MCF 10A (cell line): ENCODE measurements around the gene ONECUT2. TPM values are rescaled to one million over a fixed set of nuclear protein-coding genes. Genes with fewer than 3 reads are reported as not detected.

Experiments used
- BruUV-seq: library from RNA; stranded (reverse); fragments of 400-500 nt; replicated peaks from 2 replicates; lab custom pipeline; 2021; lab: Mats Ljungman, UMichigan
- CTCF ChIA-PET: fragments of 300-600 bp; sonication (Branson Sonifier 250); formaldehyde crosslinking; extraction: SDS; loops from one replicate; lab custom pipeline; 2021; ENCODE audit warnings: antibody characterized with exemption, inconsistent platforms; lab: Yijun Ruan, JAX
- POLR2A ChIA-PET: fragments of 300-600, 350-650 bp; sonication (Branson Sonifier 250); formaldehyde crosslinking; extraction: SDS; loops from one replicate; lab custom pipeline; 2020; ENCODE audit warnings: antibody characterized with exemption, inconsistent platforms; lab: Yijun Ruan, JAX
- DNase-seq: peaks from one replicate; pipeline ENCODE4 v3.0.0-alpha.2; 2018; ENCODE audit not compliant: unreplicated experiment
- H3K27ac Mint-ChIP-seq: one replicate; pipeline ENCODE4 v1.8.0; 2022; ENCODE audit warnings: mild to moderate bottlenecking, low read depth, mixed read lengths; ENCODE audit not compliant: unreplicated experiment
- H3K27me3 Mint-ChIP-seq: one replicate; pipeline ENCODE4 v1.8.0; 2022; ENCODE audit warnings: mixed read lengths; ENCODE audit not compliant: insufficient read depth, unreplicated experiment
- H3K36me3 Mint-ChIP-seq: one replicate; pipeline ENCODE4 v1.8.0; 2022; ENCODE audit warnings: mild to moderate bottlenecking, moderate library complexity, mixed read lengths; ENCODE audit not compliant: insufficient read depth, unreplicated experiment
- H3K4me1 Mint-ChIP-seq: one replicate; pipeline ENCODE4 v1.8.0; 2022; ENCODE audit warnings: mixed read lengths; ENCODE audit not compliant: insufficient read depth, unreplicated experiment
- H3K4me3 Mint-ChIP-seq: one replicate; pipeline ENCODE4 v1.8.0; 2022; ENCODE audit warnings: mild to moderate bottlenecking, moderate library complexity, mixed read lengths; ENCODE audit not compliant: unreplicated experiment
- H3K9me3 Mint-ChIP-seq: one replicate; pipeline ENCODE4 v1.8.0; 2022; ENCODE audit warnings: mixed read lengths; ENCODE audit not compliant: unreplicated experiment
- intact Hi-C: fragments of 100-400 bp; cut with micrococcal nuclease; formaldehyde crosslinking; loops from 2 replicates; pipeline ENCODE4 v1.14.1; 2022
- total RNA-seq: library from RNA; stranded (reverse); gene quantifications from 2 replicates; pipeline ENCODE4 v1.2.3, GENCODE V29; 2022
- TF ChIP-seq, protein P1 (sequence below): fragments of 200-600 bp; IDR thresholded peaks from one replicate; pipeline ENCODE4 v1.8.0; 2022; ENCODE audit warnings: antibody characterized with exemption, mild to moderate bottlenecking; ENCODE audit not compliant: unreplicated experiment

ONECUT2 gene
- total RNA-seq, 1 experiment from 2014 or later = 0.89 TPM

DNA sequence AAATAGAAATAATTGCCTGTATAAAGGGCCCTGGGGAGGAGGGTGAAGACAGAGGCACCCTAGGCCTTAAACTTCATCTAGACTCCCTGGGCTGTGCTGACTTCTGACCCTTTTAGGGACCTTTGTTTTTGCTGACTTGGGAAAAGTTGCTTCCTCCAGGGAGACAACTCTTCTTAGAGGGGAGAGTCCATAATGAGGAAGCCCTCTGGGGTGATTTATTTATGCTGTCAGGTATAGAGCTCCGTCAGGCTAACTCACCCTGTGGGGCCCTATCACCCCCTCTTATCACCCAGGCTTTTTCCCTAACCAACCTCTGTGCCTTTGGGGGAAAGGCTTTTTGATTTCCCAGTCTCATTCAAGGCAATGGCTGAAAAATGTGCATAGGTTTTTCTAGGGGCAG is 8.1 kb downstream of the ONECUT2 start:
- CTCF ChIA-PET = no interaction called here
- no peaks in the 10 kb centered on the region for H3K9me3 Mint-ChIP-seq
- DNase-seq = no peak
- BruUV-seq = no TSS peak
- H3K27ac Mint-ChIP-seq = no peak overlapping the region
- H3K36me3 Mint-ChIP-seq = peaks cover 6% of the 10 kb centered on the region
- intact Hi-C loops = no loop called here
- no peak overlapping the region for H3K4me3 Mint-ChIP-seq
- H3K27me3 Mint-ChIP-seq = peaks cover 75% of the 10 kb centered on the region
- TF ChIP-seq, protein P1, sequence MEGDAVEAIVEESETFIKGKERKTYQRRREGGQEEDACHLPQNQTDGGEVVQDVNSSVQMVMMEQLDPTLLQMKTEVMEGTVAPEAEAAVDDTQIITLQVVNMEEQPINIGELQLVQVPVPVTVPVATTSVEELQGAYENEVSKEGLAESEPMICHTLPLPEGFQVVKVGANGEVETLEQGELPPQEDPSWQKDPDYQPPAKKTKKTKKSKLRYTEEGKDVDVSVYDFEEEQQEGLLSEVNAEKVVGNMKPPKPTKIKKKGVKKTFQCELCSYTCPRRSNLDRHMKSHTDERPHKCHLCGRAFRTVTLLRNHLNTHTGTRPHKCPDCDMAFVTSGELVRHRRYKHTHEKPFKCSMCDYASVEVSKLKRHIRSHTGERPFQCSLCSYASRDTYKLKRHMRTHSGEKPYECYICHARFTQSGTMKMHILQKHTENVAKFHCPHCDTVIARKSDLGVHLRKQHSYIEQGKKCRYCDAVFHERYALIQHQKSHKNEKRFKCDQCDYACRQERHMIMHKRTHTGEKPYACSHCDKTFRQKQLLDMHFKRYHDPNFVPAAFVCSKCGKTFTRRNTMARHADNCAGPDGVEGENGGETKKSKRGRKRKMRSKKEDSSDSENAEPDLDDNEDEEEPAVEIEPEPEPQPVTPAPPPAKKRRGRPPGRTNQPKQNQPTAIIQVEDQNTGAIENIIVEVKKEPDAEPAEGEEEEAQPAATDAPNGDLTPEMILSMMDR = no peak
- POLR2A ChIA-PET = no interaction called here
- peaks cover 10% of the 10 kb centered on the region for H3K4me1 Mint-ChIP-seq

GRCh38 chr18:57443702-57444101 is 8.5 kb downstream of the ONECUT2 start:
- BruUV-seq = no TSS peak
- no peak overlapping the region for H3K4me3 Mint-ChIP-seq
- POLR2A ChIA-PET = no interaction called here
- H3K4me1 Mint-ChIP-seq = peaks cover 10% of the 10 kb centered on the region
- CTCF ChIA-PET = no interaction called here
- TF ChIP-seq, protein P1 = no peak
- intact Hi-C loops = no loop called here
- no peak for DNase-seq
- H3K36me3 Mint-ChIP-seq = peaks cover 2% of the 10 kb centered on the region
- no peaks in the 10 kb centered on the region for H3K9me3 Mint-ChIP-seq
- no peak overlapping the region for H3K27ac Mint-ChIP-seq
- peaks cover 75% of the 10 kb centered on the region for H3K27me3 Mint-ChIP-seq

DNA sequence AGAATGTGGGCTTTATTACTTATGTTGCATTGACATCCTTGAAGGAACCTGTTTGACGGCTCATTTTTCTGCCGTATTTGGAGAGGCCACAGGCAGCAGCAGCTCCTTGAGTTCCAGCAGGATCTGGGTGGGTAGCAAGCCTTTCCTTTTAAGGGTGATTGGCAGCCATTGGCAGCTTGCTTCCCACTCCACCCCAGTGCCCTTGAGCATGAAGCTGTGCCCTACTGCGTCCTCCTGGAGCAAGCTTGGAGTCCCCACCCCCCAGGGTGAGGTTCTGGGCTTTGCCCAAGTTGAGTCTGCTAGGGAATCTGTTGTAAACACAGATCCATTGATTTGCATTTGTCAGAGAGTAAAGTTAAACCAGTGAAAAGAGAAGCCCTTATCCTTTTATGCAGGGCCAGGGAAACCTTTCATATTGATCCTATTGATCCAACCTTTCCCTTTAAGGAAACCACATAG is 9.2 kb downstream of the ONECUT2 start:
- H3K4me3 Mint-ChIP-seq = no peak overlapping the region

GRCh38 chr18:57445488-57446319 is 10.5 kb downstream of the ONECUT2 start:
- TF ChIP-seq, protein P1 = no peak
- no peak overlapping the region for H3K4me3 Mint-ChIP-seq
- H3K9me3 Mint-ChIP-seq = no peaks in the 10 kb centered on the region
- CTCF ChIA-PET = interaction anchor here (0.5 to 4.2 kb wide), 27 partner anchors 9 to 1733 kb away, joined by 3 to 38 read pairs (median 3); no protein-coding TSS in a partner anchor
- DNase-seq = no peak
- H3K4me1 Mint-ChIP-seq = peaks cover 10% of the 10 kb centered on the region
- no TSS peak for BruUV-seq
- POLR2A ChIA-PET = no interaction called here
- no peak overlapping the region for H3K27ac Mint-ChIP-seq
- intact Hi-C loops = loop anchor here (1.0 kb wide), 3 partner anchors 576 to 697 kb away; no protein-coding TSS in a partner anchor
- no peaks in the 10 kb centered on the region for H3K36me3 Mint-ChIP-seq
- H3K27me3 Mint-ChIP-seq = peaks cover 68% of the 10 kb centered on the region

More for the DNA sequence above, 9.2 kb downstream of the ONECUT2 start:
- Mint-ChIP-seq H3K27ac (no peak overlapping the region), H3K4me1 (peaks cover 10% of the 10 kb centered on the region), H3K36me3 (no peaks in the 10 kb centered on the region), H3K27me3 (peaks cover 72% of the 10 kb centered on the region), H3K9me3 (no peaks in the 10 kb centered on the region)
- BruUV-seq = no TSS peak
- ChIA-PET CTCF (interaction anchor here (0.7 to 4.2 kb wide), 2 partner anchors 575 to 654 kb away, joined by 3 to 38 read pairs; no protein-coding TSS in a partner anchor), POLR2A (no interaction called here)
- intact Hi-C loops = no loop called here
- no peak for DNase-seq
- TF ChIP-seq, protein P1 = no peak
